ENCODE results near the gene SH3GL1. TPM values are rescaled to one million over a fixed set of nuclear protein-coding genes. Genes with fewer than 3 reads are reported as not detected.

SH3GL1 gene
- total and polyA plus RNA-seq, 9 of the 15 experiments (the other 6 are each of a cell fraction or from before 2014, with no cell fraction given) = 1.7 to 75.3 (median 25.7) TPM

DNA sequence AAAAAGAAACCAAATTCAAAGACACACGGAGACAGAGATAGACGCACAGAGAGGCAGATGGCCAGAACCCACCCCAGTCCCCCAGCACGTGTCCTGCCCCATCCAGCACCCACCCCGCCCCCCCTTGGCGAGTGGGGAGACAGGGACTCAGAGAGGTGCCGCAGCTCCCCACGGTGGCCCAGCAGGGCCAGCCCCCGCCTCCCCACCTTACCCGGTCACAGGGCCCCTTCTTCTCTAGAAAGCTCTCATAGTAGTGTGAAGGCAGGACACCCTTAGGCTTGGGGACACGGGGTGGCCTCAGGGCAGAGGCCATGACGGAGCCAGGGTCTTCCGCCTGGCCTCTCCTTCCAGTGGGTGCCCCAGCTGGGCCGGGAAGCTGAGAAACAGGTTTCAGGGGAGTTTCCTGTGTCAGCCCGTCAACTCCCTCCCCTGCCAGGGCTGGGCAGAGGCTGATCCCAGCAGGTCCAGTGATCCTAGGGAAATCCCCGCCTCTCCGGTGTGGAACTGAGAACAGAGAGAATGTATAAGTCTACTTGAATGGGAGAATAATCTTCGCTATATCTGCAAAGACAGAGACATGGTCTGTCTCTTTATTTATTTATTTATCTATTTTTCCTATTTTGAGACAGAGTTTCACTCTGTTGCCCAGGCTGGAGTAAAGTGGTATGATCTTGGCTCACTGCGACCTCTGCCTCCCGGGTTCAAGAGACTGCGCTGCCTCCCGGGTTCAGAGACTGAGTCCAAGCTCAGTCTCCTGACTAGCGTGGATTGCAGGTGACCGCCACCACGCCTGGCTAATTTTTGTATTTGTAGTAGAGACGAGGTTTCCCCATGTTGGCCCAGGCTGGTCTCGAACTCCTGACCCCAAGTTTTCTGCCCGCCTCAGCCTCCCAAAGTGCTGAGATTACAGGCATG is 61.6 kb downstream of the SH3GL1 start, which contains the start of gene STAP2:
Gene STAP2 (minus strand): TSS at position 387 of the 915 bp plus-strand sequence. CDS start 74 bp downstream, at position 313.
- intact Hi-C loops (cut with micrococcal nuclease) = no loop called here
- Histone ChIP-seq H3K9me3 (replicated peaks; ENCODE audit: control insufficient read depth, insufficient read depth, low read depth, low read length) (no peaks in the 10 kb centered on the region), H3K27ac (ENCODE audit: extremely low read depth, low read depth, low read length) (peak within 1 kb of the TSS; percentile 47; the same call in 2 of the 3 replicates), H3K9me1 (ENCODE audit: control insufficient read depth, insufficient read depth, low read length) (no peaks in the 10 kb centered on the region), H3K4me2 (ENCODE audit: insufficient read depth, low read length) (peak within 1 kb of the TSS; percentile 73), H3K4me1 (replicated peaks in 1 of 2; ENCODE audit: control insufficient read depth in 2 of 2, insufficient read depth in 2 of 2, low read length in 2 of 2) (peaks cover 9 to 25% of the 10 kb centered on the region in 2 experiments; a peak in 4 of 5 replicates), H3K36me3 (ENCODE audit: control insufficient read depth, insufficient read depth, low read length) (no peaks in the 10 kb centered on the region), H3K79me2 (ENCODE audit: control insufficient read depth, insufficient read depth, low read length) (no peaks in the 10 kb centered on the region), H2AFZ (ENCODE audit: low read depth, low read length) (peak within 1 kb of the TSS; percentile 70), H3K9ac (ENCODE audit: insufficient read depth in 1 of 2, low read depth in 2 of 2, low read length in 2 of 2) (peak within 1 kb of the TSS; percentile 58 to 92), H3K4me3 (no peak within 1 kb of the TSS; the same call in 1 of the 2 replicates), H4K20me1 (replicated peaks; ENCODE audit: control insufficient read depth, insufficient read depth, low read length) (no peaks in the 10 kb centered on the region), H3K27me3 (ENCODE audit: control insufficient read depth in 2 of 2, insufficient read depth in 2 of 2, low read length in 2 of 2) (no peaks in the 10 kb centered on the region)
- 71% methylated on average over 20 of the region's 27 CpGs for WGBS (ENCODE audit: insufficient coverage, low coverage, missing lambda C conversion rate)
- BruUV-seq (replicated peaks) = no TSS peak
- ATAC-seq = no peak
- peak in 2 of 4 experiments; percentile 23 to 40 for DNase-seq (ENCODE audit: extremely low read depth in 1 of 4, low spot score in 3 of 4)
- ChIA-PET POLR2A (interaction anchor here (0.5 to 1.5 kb wide), 4 partner anchors 10 to 1760 kb away, joined by 3 to 7 read pairs (median 4); no protein-coding TSS in a partner anchor), CTCF (ENCODE audit: low intra/inter-chr PET ratio) (no interaction called here)
- no peak for FAIRE-seq
- in situ Hi-C loops (cut with MboI) = no loop called here
- TF ChIP-seq POLR2AphosphoS5 (IDR thresholded peaks at IDR 0.05; ENCODE audit: control insufficient read depth, insufficient read depth, low read depth, low read length) = no peak
- TF ChIP-seq ZFP36 (IDR thresholded peaks at IDR 0.05; ENCODE audit: low read depth, low read length, partially characterized antibody) = peak; percentile 5
- TF ChIP-seq, protein P1, sequence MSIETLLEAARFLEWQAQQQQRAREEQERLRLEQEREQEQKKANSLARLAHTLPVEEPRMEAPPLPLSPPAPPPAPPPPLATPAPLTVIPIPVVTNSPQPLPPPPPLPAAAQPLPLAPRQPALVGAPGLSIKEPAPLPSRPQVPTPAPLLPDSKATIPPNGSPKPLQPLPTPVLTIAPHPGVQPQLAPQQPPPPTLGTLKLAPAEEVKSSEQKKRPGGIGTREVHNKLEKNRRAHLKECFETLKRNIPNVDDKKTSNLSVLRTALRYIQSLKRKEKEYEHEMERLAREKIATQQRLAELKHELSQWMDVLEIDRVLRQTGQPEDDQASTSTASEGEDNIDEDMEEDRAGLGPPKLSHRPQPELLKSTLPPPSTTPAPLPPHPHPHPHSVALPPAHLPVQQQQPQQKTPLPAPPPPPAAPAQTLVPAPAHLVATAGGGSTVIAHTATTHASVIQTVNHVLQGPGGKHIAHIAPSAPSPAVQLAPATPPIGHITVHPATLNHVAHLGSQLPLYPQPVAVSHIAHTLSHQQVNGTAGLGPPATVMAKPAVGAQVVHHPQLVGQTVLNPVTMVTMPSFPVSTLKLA (conservative IDR thresholded peaks at IDR 0.05) = 0 out of 4 replicates have a peak, but pooled peaks of 1 of the 2 experiments have one; percentile 19
- TF ChIP-seq, protein P2, sequence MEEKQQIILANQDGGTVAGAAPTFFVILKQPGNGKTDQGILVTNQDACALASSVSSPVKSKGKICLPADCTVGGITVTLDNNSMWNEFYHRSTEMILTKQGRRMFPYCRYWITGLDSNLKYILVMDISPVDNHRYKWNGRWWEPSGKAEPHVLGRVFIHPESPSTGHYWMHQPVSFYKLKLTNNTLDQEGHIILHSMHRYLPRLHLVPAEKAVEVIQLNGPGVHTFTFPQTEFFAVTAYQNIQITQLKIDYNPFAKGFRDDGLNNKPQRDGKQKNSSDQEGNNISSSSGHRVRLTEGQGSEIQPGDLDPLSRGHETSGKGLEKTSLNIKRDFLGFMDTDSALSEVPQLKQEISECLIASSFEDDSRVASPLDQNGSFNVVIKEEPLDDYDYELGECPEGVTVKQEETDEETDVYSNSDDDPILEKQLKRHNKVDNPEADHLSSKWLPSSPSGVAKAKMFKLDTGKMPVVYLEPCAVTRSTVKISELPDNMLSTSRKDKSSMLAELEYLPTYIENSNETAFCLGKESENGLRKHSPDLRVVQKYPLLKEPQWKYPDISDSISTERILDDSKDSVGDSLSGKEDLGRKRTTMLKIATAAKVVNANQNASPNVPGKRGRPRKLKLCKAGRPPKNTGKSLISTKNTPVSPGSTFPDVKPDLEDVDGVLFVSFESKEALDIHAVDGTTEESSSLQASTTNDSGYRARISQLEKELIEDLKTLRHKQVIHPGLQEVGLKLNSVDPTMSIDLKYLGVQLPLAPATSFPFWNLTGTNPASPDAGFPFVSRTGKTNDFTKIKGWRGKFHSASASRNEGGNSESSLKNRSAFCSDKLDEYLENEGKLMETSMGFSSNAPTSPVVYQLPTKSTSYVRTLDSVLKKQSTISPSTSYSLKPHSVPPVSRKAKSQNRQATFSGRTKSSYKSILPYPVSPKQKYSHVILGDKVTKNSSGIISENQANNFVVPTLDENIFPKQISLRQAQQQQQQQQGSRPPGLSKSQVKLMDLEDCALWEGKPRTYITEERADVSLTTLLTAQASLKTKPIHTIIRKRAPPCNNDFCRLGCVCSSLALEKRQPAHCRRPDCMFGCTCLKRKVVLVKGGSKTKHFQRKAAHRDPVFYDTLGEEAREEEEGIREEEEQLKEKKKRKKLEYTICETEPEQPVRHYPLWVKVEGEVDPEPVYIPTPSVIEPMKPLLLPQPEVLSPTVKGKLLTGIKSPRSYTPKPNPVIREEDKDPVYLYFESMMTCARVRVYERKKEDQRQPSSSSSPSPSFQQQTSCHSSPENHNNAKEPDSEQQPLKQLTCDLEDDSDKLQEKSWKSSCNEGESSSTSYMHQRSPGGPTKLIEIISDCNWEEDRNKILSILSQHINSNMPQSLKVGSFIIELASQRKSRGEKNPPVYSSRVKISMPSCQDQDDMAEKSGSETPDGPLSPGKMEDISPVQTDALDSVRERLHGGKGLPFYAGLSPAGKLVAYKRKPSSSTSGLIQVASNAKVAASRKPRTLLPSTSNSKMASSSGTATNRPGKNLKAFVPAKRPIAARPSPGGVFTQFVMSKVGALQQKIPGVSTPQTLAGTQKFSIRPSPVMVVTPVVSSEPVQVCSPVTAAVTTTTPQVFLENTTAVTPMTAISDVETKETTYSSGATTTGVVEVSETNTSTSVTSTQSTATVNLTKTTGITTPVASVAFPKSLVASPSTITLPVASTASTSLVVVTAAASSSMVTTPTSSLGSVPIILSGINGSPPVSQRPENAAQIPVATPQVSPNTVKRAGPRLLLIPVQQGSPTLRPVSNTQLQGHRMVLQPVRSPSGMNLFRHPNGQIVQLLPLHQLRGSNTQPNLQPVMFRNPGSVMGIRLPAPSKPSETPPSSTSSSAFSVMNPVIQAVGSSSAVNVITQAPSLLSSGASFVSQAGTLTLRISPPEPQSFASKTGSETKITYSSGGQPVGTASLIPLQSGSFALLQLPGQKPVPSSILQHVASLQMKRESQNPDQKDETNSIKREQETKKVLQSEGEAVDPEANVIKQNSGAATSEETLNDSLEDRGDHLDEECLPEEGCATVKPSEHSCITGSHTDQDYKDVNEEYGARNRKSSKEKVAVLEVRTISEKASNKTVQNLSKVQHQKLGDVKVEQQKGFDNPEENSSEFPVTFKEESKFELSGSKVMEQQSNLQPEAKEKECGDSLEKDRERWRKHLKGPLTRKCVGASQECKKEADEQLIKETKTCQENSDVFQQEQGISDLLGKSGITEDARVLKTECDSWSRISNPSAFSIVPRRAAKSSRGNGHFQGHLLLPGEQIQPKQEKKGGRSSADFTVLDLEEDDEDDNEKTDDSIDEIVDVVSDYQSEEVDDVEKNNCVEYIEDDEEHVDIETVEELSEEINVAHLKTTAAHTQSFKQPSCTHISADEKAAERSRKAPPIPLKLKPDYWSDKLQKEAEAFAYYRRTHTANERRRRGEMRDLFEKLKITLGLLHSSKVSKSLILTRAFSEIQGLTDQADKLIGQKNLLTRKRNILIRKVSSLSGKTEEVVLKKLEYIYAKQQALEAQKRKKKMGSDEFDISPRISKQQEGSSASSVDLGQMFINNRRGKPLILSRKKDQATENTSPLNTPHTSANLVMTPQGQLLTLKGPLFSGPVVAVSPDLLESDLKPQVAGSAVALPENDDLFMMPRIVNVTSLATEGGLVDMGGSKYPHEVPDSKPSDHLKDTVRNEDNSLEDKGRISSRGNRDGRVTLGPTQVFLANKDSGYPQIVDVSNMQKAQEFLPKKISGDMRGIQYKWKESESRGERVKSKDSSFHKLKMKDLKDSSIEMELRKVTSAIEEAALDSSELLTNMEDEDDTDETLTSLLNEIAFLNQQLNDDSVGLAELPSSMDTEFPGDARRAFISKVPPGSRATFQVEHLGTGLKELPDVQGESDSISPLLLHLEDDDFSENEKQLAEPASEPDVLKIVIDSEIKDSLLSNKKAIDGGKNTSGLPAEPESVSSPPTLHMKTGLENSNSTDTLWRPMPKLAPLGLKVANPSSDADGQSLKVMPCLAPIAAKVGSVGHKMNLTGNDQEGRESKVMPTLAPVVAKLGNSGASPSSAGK (IDR thresholded peaks at IDR 0.05) = 0 out of 2 replicates have a peak, but pooled peaks have one; percentile 7
- no peak for TF ChIP-seq RNF2 (IDR thresholded peaks at IDR 0.05)
- TF ChIP-seq ZBTB1 (CRISPR knock-in tag; IDR thresholded peaks at IDR 0.05; ENCODE audit: borderline replicate concordance, low read depth) = no peak

All from K562 (cell line).